CD8-positive, alpha-beta memory T cell (primary cell): Measurements from ENCODE around the gene GPR37. TPM values are rescaled to one million over a fixed set of nuclear protein-coding genes. Genes with fewer than 3 reads are reported as not detected.

Source experiments
- CTCF ChIA-PET: fragments of 350-600 bp; sonication (Branson Sonifier 250); formaldehyde crosslinking; loops from one replicate; lab custom pipeline; 2021; ENCODE audit warnings: antibody characterized with exemption; lab: Charles Lee
- POLR2A ChIA-PET: fragments of 350-600 bp; sonication (Branson Sonifier 250); formaldehyde crosslinking; loops from one replicate; lab custom pipeline; 2021; ENCODE audit warnings: antibody characterized with exemption; lab: Charles Lee
- DNase-seq, 5 donors: peaks; one replicate each; pipeline versions ENCODE4 v3.0.0 to v3.0.0-alpha.2; 2020 to 2022; ENCODE audit warnings: mixed read lengths in 1 of 5
- H3K27ac ChIP-seq: one replicate; pipeline ENCODE4 v1.7.0; 2013; ENCODE audit warnings: low read depth, mild to moderate bottlenecking, low read length, moderate library complexity
- H3K27me3 ChIP-seq: 2 replicates; pipeline ENCODE4 v1.7.0; 2013; ENCODE audit warnings: low read length, mild to moderate bottlenecking; ENCODE audit not compliant: insufficient read depth, poor library complexity, severe bottlenecking
- H3K36me3 ChIP-seq: 2 replicates; pipeline ENCODE4 v1.7.0; 2013; ENCODE audit warnings: mild to moderate bottlenecking, low read length, moderate library complexity; ENCODE audit not compliant: insufficient read depth
- H3K4me1 ChIP-seq: 2 replicates; pipeline ENCODE4 v1.7.0; 2013; ENCODE audit warnings: mild to moderate bottlenecking, low read length, moderate library complexity; ENCODE audit not compliant: insufficient read depth
- H3K4me3 ChIP-seq: 2 replicates; pipeline ENCODE4 v1.7.0; 2013; ENCODE audit warnings: mild to moderate bottlenecking, low read length
- H3K9me3 ChIP-seq: 2 replicates; pipeline ENCODE4 v1.7.0; 2013; ENCODE audit warnings: mild to moderate bottlenecking, low read length
- H3K27ac Mint-ChIP-seq, 8 donors: one replicate each; pipeline ENCODE4 v1.8.0; 2020 to 2021; ENCODE audit warnings: mixed read lengths in 8 of 8, mild to moderate bottlenecking in 6 of 8, inconsistent platforms in 3 of 8, moderate library complexity in 3 of 8
- H3K27me3 Mint-ChIP-seq, 2 donors: one replicate each; pipeline ENCODE4 v1.8.0; 2020 to 2021; ENCODE audit warnings: mixed read lengths in 2 of 2, mild to moderate bottlenecking in 1 of 2, moderate library complexity in 1 of 2
- H3K36me3 Mint-ChIP-seq, 3 donors: one replicate each; pipeline ENCODE4 v1.8.0; 2020 to 2021; ENCODE audit warnings: mixed read lengths in 3 of 3, inconsistent platforms in 1 of 3, mild to moderate bottlenecking in 1 of 3
- H3K4me1 Mint-ChIP-seq, 3 donors: one replicate each; pipeline ENCODE4 v1.8.0; 2020 to 2021; ENCODE audit warnings: mixed read lengths in 3 of 3, inconsistent platforms in 1 of 3, mild to moderate bottlenecking in 1 of 3
- H3K4me3 Mint-ChIP-seq, 7 donors: one replicate each; pipeline ENCODE4 v1.8.0; 2020 to 2021; ENCODE audit warnings: mixed read lengths in 7 of 7, mild to moderate bottlenecking in 6 of 7, moderate library complexity in 4 of 7, inconsistent platforms in 2 of 7
- H3K9me3 Mint-ChIP-seq, 5 donors: one replicate each; pipeline ENCODE4 v1.8.0; 2020 to 2022; ENCODE audit warnings: mixed read lengths in 5 of 5, mild to moderate bottlenecking in 3 of 5, moderate library complexity in 2 of 5, inconsistent platforms in 1 of 5
- polyA plus RNA-seq: library from polyadenylated mRNA; unstranded; fragments of 300-500 nt; fragmentation: Illumina TruSeq; gene quantifications from one replicate; pipeline ENCODE4 v1.2.3, GENCODE V29; 2021
- total RNA-seq, 2 experiments: library from RNA; stranded (reverse); gene quantifications; one replicate each; pipeline ENCODE4 v1.2.3, GENCODE V29; 2021

Gene GPR37
- total and polyA plus RNA-seq, 3 experiments from 2014 or later = not detected

DNA sequence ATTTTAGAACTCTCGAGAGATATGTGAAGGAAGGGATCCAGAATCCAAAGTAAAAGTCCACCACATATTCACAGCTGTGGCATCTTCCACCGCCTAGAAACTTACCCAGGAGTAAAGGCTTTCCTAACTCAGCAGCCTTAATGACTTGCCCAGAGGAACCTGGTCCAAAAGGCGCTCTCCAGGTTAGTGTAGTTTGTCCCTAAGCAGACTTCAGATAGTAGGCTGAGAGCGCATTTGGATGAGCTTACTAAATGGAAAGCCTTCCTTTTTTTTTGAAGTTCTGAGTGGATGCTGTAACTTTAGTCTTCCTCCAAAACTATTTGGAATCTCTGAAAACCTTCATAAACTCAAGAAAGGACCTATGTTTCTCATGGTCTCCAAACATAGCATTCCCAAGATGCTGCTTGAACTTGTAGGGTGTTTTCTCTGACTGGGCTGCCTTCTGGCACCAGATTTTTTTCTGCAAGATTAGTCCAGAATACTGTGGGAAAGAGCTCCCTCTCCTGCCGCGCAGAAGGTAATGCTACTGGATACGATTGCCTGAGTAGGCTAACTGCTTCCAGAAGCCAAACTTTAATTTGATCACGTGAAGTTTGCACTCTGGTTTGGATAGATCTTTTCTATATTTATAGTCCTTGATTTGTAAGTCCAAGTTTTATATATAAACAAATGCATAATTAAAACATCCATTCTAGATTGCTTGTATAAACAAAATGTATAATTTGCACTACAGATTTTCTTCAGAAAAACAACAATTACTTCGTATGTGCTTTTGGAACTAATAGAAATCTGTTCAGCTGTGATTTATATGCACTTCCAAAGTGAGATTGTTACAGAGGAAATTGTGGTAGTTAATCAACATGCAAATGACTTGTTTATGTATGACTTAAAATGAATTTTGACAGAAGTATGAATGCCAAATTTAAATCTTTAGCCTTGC, 19.6 kb upstream of the GPR37 start:
- Mint-ChIP-seq H3K4me3 (no peak overlapping the region), H3K36me3 (no peaks in the 10 kb centered on the region), H3K9me3 (no peaks in the 10 kb centered on the region), H3K4me1 (no peaks in the 10 kb centered on the region), H3K27me3 (peaks cover 3 to 6% of the 10 kb centered on the region in 2 donors), H3K27ac (no peak overlapping the region)
- H3K36me3 ChIP-seq = no peaks in the 10 kb centered on the region
- no peaks in the 10 kb centered on the region for H3K4me1 ChIP-seq
- ChIA-PET CTCF (no interaction called here), POLR2A (no interaction called here)
- H3K27me3 ChIP-seq = no peaks in the 10 kb centered on the region
- H3K9me3 ChIP-seq = no peaks in the 10 kb centered on the region
- no peak overlapping the region for H3K27ac ChIP-seq
- no peak overlapping the region for H3K4me3 ChIP-seq
- DNase-seq = no peak

DNA sequence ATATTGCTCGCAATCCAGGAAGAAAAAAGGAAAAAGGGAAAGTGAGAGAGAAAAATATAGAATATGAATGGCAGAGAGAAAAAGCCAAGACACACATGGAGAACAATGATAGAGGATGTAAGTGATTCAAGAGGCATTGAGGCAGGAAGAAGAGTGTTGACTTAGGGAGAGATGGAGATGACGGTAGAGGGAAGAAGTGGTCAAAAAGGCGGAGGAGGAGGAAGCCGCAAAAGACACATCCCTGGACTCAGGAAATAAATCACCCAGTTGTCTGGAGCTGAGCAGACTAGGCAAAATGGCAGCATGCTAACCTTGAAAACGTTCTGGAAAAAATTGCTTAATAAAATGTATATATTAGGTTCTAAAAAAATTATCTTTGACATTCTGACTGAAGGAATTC, 17.7 kb upstream of the GPR37 start:
- H3K27me3 Mint-ChIP-seq = peaks cover 0 to 3% of the 10 kb centered on the region in 2 donors
- no peaks in the 10 kb centered on the region for H3K36me3 ChIP-seq
- no peaks in the 10 kb centered on the region for H3K27me3 ChIP-seq
- no peaks in the 10 kb centered on the region for H3K4me1 ChIP-seq
- no peak overlapping the region for H3K4me3 ChIP-seq
- H3K27ac ChIP-seq = no peak overlapping the region
- no peaks in the 10 kb centered on the region for H3K9me3 Mint-ChIP-seq
- no peaks in the 10 kb centered on the region for H3K4me1 Mint-ChIP-seq
- no peaks in the 10 kb centered on the region for H3K9me3 ChIP-seq
- DNase-seq = no peak
- CTCF ChIA-PET = no interaction called here
- H3K4me3 Mint-ChIP-seq = no peak overlapping the region
- no peaks in the 10 kb centered on the region for H3K36me3 Mint-ChIP-seq
- POLR2A ChIA-PET = no interaction called here
- H3K27ac Mint-ChIP-seq = peak overlapping the region in 1 of 8 donors; percentile 39

DNA sequence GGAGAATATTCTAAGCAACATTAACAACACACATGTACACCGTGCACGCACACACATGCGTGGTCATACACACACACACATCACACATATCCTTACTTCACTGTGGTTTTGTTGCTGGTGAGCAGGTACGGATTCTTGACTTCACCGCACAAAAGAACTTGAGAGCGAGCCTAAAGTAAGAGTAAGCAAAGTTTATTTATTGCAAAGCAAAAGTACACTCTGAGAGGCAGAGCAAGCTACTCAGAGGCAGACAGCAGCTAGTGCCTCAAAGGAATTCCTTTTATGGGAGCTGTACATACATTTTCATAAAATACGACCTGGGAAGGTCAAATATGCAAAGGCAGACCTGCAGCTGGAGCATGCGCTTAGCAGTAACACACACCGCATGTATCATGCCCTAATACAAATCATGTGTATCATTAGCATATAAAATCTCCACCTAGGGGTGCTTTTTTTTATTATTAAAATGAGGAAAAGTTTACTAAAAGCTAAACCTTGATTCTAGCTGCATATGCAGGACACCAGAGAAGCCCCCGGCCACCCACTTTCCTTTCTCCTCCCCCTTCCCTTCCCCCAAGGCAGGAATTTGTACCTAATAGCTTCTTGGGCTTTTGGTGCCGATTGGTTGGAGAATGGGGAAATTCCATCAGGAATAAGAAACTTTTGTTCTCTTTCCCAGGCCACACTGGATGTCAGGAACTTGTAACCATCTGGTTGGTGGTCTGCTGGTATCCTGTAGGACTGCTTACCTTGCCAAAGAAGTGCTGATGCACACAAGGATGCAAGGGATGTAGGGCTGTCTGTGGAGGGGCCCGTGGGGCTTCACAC, 16.5 kb upstream of the GPR37 start:
- Histone ChIP-seq H3K9me3 (no peaks in the 10 kb centered on the region), H3K27me3 (no peaks in the 10 kb centered on the region), H3K4me1 (no peaks in the 10 kb centered on the region), H3K27ac (no peak overlapping the region), H3K4me3 (no peak overlapping the region), H3K36me3 (no peaks in the 10 kb centered on the region)
- Mint-ChIP-seq H3K36me3 (no peaks in the 10 kb centered on the region), H3K9me3 (no peaks in the 10 kb centered on the region), H3K4me3 (no peak overlapping the region), H3K27ac (no peak overlapping the region), H3K27me3 (peaks cover 3 to 6% of the 10 kb centered on the region in 2 donors), H3K4me1 (no peaks in the 10 kb centered on the region)
- ChIA-PET POLR2A (no interaction called here), CTCF (no interaction called here)
- DNase-seq = no peak

- Mint-ChIP-seq H3K4me3 (no peak overlapping the region), H3K36me3 (no peaks in the 10 kb centered on the region), H3K27ac (no peak overlapping the region), H3K4me1 (no peaks in the 10 kb centered on the region), H3K9me3 (no peaks in the 10 kb centered on the region), H3K27me3 (peaks cover 3 to 6% of the 10 kb centered on the region in 2 donors)
- Histone ChIP-seq H3K4me1 (no peaks in the 10 kb centered on the region), H3K4me3 (no peak overlapping the region), H3K27me3 (no peaks in the 10 kb centered on the region), H3K36me3 (no peaks in the 10 kb centered on the region), H3K27ac (no peak overlapping the region), H3K9me3 (no peaks in the 10 kb centered on the region)
- POLR2A ChIA-PET = no interaction called here
- CTCF ChIA-PET = no interaction called here
- DNase-seq = no peak
Observed at GRCh38 chr7:124781418-124781817, 15.8 kb upstream of the GPR37 start.

DNA sequence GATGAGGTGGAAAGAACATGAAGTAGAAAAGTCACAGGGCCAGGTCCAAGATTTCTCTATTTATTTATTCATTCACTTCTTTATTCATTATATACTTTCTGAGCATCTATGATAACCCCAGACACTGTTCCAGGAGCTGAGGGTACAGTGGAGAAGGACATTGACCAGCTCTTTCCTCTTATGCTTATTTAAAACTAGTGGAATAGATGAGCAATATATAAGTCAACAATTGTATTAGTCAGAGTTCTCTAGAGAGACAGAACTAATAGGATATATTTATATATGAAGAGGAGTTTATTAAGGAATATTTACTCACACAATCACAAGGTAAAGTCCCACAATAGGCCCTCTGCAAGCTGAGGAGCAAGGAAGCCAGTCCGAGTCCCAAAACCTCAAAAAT, 15.0 kb upstream of the GPR37 start:
- ChIA-PET POLR2A (no interaction called here), CTCF (no interaction called here)
- H3K4me1 ChIP-seq = no peaks in the 10 kb centered on the region
- H3K4me3 ChIP-seq = no peak overlapping the region
- H3K9me3 ChIP-seq = no peaks in the 10 kb centered on the region
- H3K27me3 ChIP-seq = no peaks in the 10 kb centered on the region
- Mint-ChIP-seq H3K4me3 (no peak overlapping the region), H3K27ac (no peak overlapping the region), H3K9me3 (no peaks in the 10 kb centered on the region), H3K4me1 (no peaks in the 10 kb centered on the region), H3K27me3 (peaks cover 1 to 6% of the 10 kb centered on the region in 2 donors), H3K36me3 (no peaks in the 10 kb centered on the region)
- H3K27ac ChIP-seq = no peak overlapping the region
- no peak for DNase-seq
- H3K36me3 ChIP-seq = no peaks in the 10 kb centered on the region

DNA sequence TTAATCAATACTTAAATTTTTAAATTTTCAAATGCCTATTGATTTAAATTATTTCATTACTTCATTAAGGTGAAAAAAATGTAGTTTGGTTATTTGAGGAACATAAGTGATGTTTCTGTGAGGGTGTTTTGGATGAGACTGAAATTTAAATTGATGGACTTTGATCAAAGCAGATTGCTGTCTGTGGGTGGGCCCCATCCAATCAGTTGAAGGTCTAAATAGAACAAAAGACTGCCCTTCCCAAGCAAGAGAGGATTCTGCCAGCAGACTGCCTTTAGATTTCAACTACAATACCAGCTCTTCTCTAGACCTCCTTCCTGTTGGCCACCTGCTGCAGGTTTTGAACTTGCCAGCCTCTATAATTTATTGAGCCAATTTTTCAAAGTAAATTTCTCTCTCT, 14.5 kb upstream of the GPR37 start:
- POLR2A ChIA-PET = no interaction called here
- H3K4me1 Mint-ChIP-seq = no peaks in the 10 kb centered on the region

DNA sequence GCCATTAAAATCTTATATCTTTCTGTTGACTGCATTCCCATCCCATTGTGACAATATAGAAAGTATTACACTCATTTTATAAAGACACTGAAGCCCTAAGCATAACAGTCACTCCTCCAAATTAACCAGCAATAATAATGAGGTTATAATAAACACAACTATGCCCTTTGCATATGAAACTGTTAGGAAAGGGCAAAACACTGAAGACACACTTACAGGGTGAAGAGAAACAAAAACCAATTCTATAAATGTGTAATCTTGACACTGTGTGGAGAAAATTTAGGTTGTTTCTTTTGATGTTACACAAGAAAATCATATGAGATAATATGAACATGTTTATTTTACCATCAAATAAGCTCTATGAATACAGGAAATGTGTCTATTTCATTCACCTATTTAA, 14.0 kb upstream of the GPR37 start:
- Mint-ChIP-seq H3K27me3 (peaks cover 1 to 6% of the 10 kb centered on the region in 2 donors), H3K36me3 (no peaks in the 10 kb centered on the region), H3K4me1 (no peaks in the 10 kb centered on the region), H3K27ac (no peak overlapping the region), H3K9me3 (no peaks in the 10 kb centered on the region), H3K4me3 (no peak overlapping the region)
- CTCF ChIA-PET = no interaction called here
- Histone ChIP-seq H3K27me3 (no peaks in the 10 kb centered on the region), H3K27ac (no peak overlapping the region), H3K9me3 (no peaks in the 10 kb centered on the region), H3K4me3 (no peak overlapping the region), H3K36me3 (no peaks in the 10 kb centered on the region), H3K4me1 (no peaks in the 10 kb centered on the region)
- POLR2A ChIA-PET = interaction anchor here (0.6 kb wide), 1 partner anchor 31 kb away, joined by 3 read pairs; no protein-coding TSS in a partner anchor
- no peak for DNase-seq

More for the DNA sequence above, 14.5 kb upstream of the GPR37 start:
- CTCF ChIA-PET = no interaction called here
- Histone ChIP-seq H3K36me3 (no peaks in the 10 kb centered on the region), H3K4me1 (no peaks in the 10 kb centered on the region), H3K4me3 (no peak overlapping the region), H3K9me3 (no peaks in the 10 kb centered on the region), H3K27ac (no peak overlapping the region), H3K27me3 (no peaks in the 10 kb centered on the region)
- H3K36me3 Mint-ChIP-seq = no peaks in the 10 kb centered on the region
- H3K4me3 Mint-ChIP-seq = no peak overlapping the region
- no peak for DNase-seq
- no peak overlapping the region for H3K27ac Mint-ChIP-seq
- no peaks in the 10 kb centered on the region for H3K9me3 Mint-ChIP-seq
- H3K27me3 Mint-ChIP-seq = peaks cover 1 to 6% of the 10 kb centered on the region in 2 donors

DNA sequence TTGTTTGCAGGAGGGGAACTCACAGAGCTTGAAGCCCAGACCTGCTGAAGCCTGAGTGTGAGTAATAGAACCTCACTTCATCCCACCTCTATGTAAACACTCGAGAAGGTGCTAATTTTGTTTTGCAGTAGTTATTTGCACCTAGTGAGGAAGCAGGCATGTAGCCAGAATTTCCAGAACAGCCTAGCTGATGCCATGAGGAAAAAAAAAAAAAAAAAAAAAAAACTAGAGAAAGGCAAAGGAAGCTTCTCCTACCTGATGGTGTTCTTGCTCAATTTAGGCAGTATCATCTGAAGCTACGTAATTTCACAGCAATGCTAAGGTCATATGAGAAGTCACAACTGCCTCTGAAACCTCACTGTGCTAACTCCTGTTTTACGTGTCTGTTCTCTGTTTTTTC, 13.6 kb upstream of the GPR37 start:
- ChIA-PET POLR2A (interaction anchor here (0.6 kb wide), 1 partner anchor 30 kb away, joined by 3 read pairs; no protein-coding TSS in a partner anchor), CTCF (no interaction called here)
- H3K27me3 Mint-ChIP-seq = peaks cover 1 to 6% of the 10 kb centered on the region in 2 donors

More for the DNA sequence above, 13.6 kb upstream of the GPR37 start:
- Mint-ChIP-seq H3K9me3 (no peaks in the 10 kb centered on the region), H3K27ac (no peak overlapping the region), H3K36me3 (no peaks in the 10 kb centered on the region), H3K4me1 (no peaks in the 10 kb centered on the region), H3K4me3 (no peak overlapping the region)
- Histone ChIP-seq H3K4me3 (no peak overlapping the region), H3K27me3 (no peaks in the 10 kb centered on the region), H3K9me3 (no peaks in the 10 kb centered on the region), H3K4me1 (no peaks in the 10 kb centered on the region), H3K36me3 (no peaks in the 10 kb centered on the region), H3K27ac (no peak overlapping the region)
- DNase-seq = no peak
